Astrocyte (in vitro differentiated cells and primary cell): ENCODE measurements around the gene DAG1. TPM values are rescaled to one million over a fixed set of nuclear protein-coding genes. Genes with fewer than 3 reads are reported as not detected.

Experiments used
- DNase-seq: peaks from one replicate; pipeline ENCODE4 v3.0.0-alpha.2; 2010; ENCODE audit warnings: low read depth
- FAIRE-seq: peaks from 2 replicates; lab custom pipeline; 2011; peaks lifted over from hg19 to GRCh38; lab: Jason Lieb, UNC
- H2AFZ ChIP-seq: 2 replicates; pipeline ENCODE4 v1.6.0; 2012; ENCODE audit warnings: low read depth, low read length, inconsistent platforms
- H3K27ac ChIP-seq: 2 replicates; pipeline ENCODE4 v1.5.1; 2011; ENCODE audit warnings: low read depth, low read length, inconsistent platforms
- H3K27me3 ChIP-seq: 2 replicates; pipeline ENCODE4 v1.6.0; 2011; ENCODE audit warnings: low read length, inconsistent platforms; ENCODE audit not compliant: insufficient read depth
- H3K36me3 ChIP-seq: 2 replicates; pipeline ENCODE4 v1.5.1; 2011; ENCODE audit warnings: low read length, inconsistent platforms; ENCODE audit not compliant: insufficient read depth
- H3K4me1 ChIP-seq: 2 replicates; pipeline ENCODE4 v1.5.1; 2011; ENCODE audit warnings: low read length, inconsistent platforms; ENCODE audit not compliant: insufficient read depth
- H3K4me2 ChIP-seq: 2 replicates; pipeline ENCODE4 v1.6.0; 2012; ENCODE audit warnings: low read length, inconsistent platforms
- H3K4me3 ChIP-seq: 2 replicates; pipeline ENCODE4 v1.5.1; 2011; ENCODE audit warnings: low read depth, mild to moderate bottlenecking, low read length, inconsistent platforms; ENCODE audit not compliant: insufficient read depth
- H3K79me2 ChIP-seq: 2 replicates; pipeline ENCODE4 v1.6.0; 2012; ENCODE audit warnings: mild to moderate bottlenecking, low read length, inconsistent platforms; ENCODE audit not compliant: insufficient read depth
- H3K9ac ChIP-seq: 2 replicates; pipeline ENCODE4 v1.6.0; 2012; ENCODE audit warnings: mild to moderate bottlenecking, low read length, inconsistent platforms
- H3K9me3 ChIP-seq: 2 replicates; pipeline ENCODE4 v1.5.1; 2012; ENCODE audit warnings: low read depth, mild to moderate bottlenecking, low read length, inconsistent platforms; ENCODE audit not compliant: insufficient read depth
- H4K20me1 ChIP-seq: 2 replicates; pipeline ENCODE4 v1.6.0; 2012; ENCODE audit warnings: low read length, inconsistent platforms; ENCODE audit not compliant: insufficient read depth
- H3K27ac Mint-ChIP-seq: one replicate; pipeline ENCODE4 v1.8.0; 2021; ENCODE audit warnings: mild to moderate bottlenecking, mixed read lengths; ENCODE audit not compliant: unreplicated experiment
- H3K27me3 Mint-ChIP-seq: one replicate; pipeline ENCODE4 v1.8.0; 2021; ENCODE audit warnings: low read depth, mixed read lengths; ENCODE audit not compliant: unreplicated experiment
- H3K36me3 Mint-ChIP-seq: one replicate; pipeline ENCODE4 v1.8.0; 2021; ENCODE audit warnings: low read depth, mixed read lengths; ENCODE audit not compliant: unreplicated experiment
- H3K4me1 Mint-ChIP-seq: one replicate; pipeline ENCODE4 v1.8.0; 2021; ENCODE audit warnings: low read depth, mixed read lengths; ENCODE audit not compliant: unreplicated experiment
- H3K4me3 Mint-ChIP-seq: one replicate; pipeline ENCODE4 v1.8.0; 2021; ENCODE audit warnings: mild to moderate bottlenecking, moderate library complexity, mixed read lengths; ENCODE audit not compliant: unreplicated experiment
- H3K9me3 Mint-ChIP-seq: one replicate; pipeline ENCODE4 v1.8.0; 2021; ENCODE audit warnings: mild to moderate bottlenecking, mixed read lengths; ENCODE audit not compliant: unreplicated experiment
- CTCF ChIP-seq: IDR thresholded peaks from 2 replicates; pipeline ENCODE4 v1.5.1; 2011; ENCODE audit warnings: low read depth, mild to moderate bottlenecking, inconsistent platforms, low read length, moderate library complexity; ENCODE audit not compliant: insufficient read depth
- EZH2 ChIP-seq: IDR thresholded peaks from 2 replicates; pipeline ENCODE4 v1.6.1; 2012; ENCODE audit warnings: mild to moderate bottlenecking, low read length, inconsistent platforms; ENCODE audit not compliant: insufficient read depth
- total RNA-seq: library from RNA; stranded (reverse); gene quantifications from 2 replicates; pipeline ENCODE4 v1.2.1, GENCODE V29; 2021

Gene DAG1
- total RNA-seq, 1 donor from 2014 or later = 84.3 TPM

- Histone ChIP-seq H4K20me1 (peaks cover 17% of the 10 kb centered on the region), H3K4me1 (no peaks in the 10 kb centered on the region), H3K4me3 (no peak overlapping the region), H3K36me3 (no peaks in the 10 kb centered on the region), H3K27me3 (no peaks in the 10 kb centered on the region), H3K27ac (no peak overlapping the region), H3K79me2 (no peaks in the 10 kb centered on the region), H3K9ac (no peak overlapping the region), H2AFZ (no peak overlapping the region), H3K4me2 (no peak overlapping the region), H3K9me3 (no peaks in the 10 kb centered on the region)
- Mint-ChIP-seq H3K27me3 (no peaks in the 10 kb centered on the region), H3K27ac (no peak overlapping the region), H3K9me3 (no peaks in the 10 kb centered on the region), H3K4me3 (no peak overlapping the region), H3K36me3 (peaks cover 4% of the 10 kb centered on the region), H3K4me1 (peaks cover 10% of the 10 kb centered on the region)
- FAIRE-seq = no peak
- TF ChIP-seq CTCF (no peak), EZH2 (no peak)
- no peak for DNase-seq
Measured at GRCh38 chr3:49523756-49524747, 54.0 kb downstream of the DAG1 start.

GRCh38 chr3:49529567-49529966, 59.5 kb downstream of the DAG1 start:
- no peaks in the 10 kb centered on the region for H3K4me1 ChIP-seq
- DNase-seq (no peak), FAIRE-seq (no peak)
- H3K36me3 Mint-ChIP-seq = peaks cover 19% of the 10 kb centered on the region
- H3K27me3 ChIP-seq = no peaks in the 10 kb centered on the region
- no peaks in the 10 kb centered on the region for H3K9me3 ChIP-seq
- H3K36me3 ChIP-seq = peaks cover 2% of the 10 kb centered on the region
- H3K79me2 ChIP-seq = no peaks in the 10 kb centered on the region
- no peak overlapping the region for H3K9ac ChIP-seq
- no peak for TF ChIP-seq CTCF
- TF ChIP-seq EZH2 = no peak
- H3K4me3 ChIP-seq = no peak overlapping the region
- no peaks in the 10 kb centered on the region for H3K4me1 Mint-ChIP-seq
- H3K27me3 Mint-ChIP-seq = no peaks in the 10 kb centered on the region
- no peak overlapping the region for H3K27ac Mint-ChIP-seq
- no peak overlapping the region for H3K4me3 Mint-ChIP-seq
- H4K20me1 ChIP-seq = peaks cover 10% of the 10 kb centered on the region
- H2AFZ ChIP-seq = no peak overlapping the region
- H3K9me3 Mint-ChIP-seq = no peaks in the 10 kb centered on the region
- H3K27ac ChIP-seq = no peak overlapping the region
- H3K4me2 ChIP-seq = no peak overlapping the region

- FAIRE-seq (no peak), DNase-seq (no peak)
- H3K4me3 ChIP-seq = no peak overlapping the region
- no peaks in the 10 kb centered on the region for H3K4me1 ChIP-seq
- Mint-ChIP-seq H3K27me3 (no peaks in the 10 kb centered on the region), H3K4me1 (no peaks in the 10 kb centered on the region), H3K9me3 (no peaks in the 10 kb centered on the region), H3K4me3 (no peak overlapping the region), H3K27ac (no peak overlapping the region), H3K36me3 (peaks cover 19% of the 10 kb centered on the region)
- no peak overlapping the region for H3K9ac ChIP-seq
- no peaks in the 10 kb centered on the region for H3K79me2 ChIP-seq
- H3K4me2 ChIP-seq = no peak overlapping the region
- H2AFZ ChIP-seq = no peak overlapping the region
- no peaks in the 10 kb centered on the region for H3K9me3 ChIP-seq
- peaks cover 2% of the 10 kb centered on the region for H3K36me3 ChIP-seq
- no peak overlapping the region for H3K27ac ChIP-seq
- peaks cover 10% of the 10 kb centered on the region for H4K20me1 ChIP-seq
- no peak for TF ChIP-seq CTCF
- no peaks in the 10 kb centered on the region for H3K27me3 ChIP-seq
Measured at GRCh38 chr3:49530231-49530630, 60.2 kb downstream of the DAG1 start.
